Measurements from ENCODE around the gene AMDHD2. TPM values are rescaled to one million over a fixed set of nuclear protein-coding genes. Genes with fewer than 3 reads are reported as not detected.

AMDHD2 gene
- total RNA-seq, 2 experiments from 2014 or later, result 51.8 to 59.7 TPM

DNA sequence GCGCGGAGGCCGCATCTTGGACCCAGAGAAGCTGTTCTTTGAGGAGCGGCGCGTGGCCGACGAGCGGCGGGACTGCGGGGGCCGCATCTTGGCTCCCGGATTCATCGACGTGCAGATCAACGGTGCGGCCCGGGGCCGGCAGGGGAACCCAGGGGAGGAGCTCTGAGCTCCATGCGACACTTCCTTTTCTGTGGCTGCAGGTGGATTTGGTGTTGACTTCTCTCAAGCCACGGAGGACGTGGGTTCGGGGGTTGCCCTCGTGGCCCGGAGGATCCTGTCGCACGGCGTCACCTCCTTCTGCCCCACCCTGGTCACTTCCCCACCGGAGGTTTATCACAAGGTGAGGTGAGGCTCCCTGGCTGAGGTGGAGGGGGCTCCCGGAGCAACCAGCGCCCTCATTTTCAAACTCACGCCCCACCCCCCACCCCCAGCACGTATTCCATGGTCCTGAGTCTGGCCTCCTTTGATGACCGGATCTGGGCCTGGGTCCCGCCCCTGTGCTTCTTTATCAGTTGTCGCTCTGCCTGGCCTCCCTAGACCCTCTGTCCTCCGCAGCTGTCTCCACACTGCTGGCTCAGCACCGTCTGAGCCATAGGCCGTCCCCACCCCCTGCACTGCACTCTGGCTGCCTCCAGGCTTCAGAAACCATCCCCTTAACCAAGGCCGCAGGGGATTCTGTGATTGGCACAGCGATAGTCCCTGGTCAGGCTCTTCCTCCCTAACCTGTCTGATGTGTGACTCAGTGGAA lies 787 bp downstream of the AMDHD2 start:
- BruUV-seq (replicated peaks), result no TSS peak
- H3K4me2 ChIP-seq (ENCODE audit: low read length), result peak overlapping the region; percentile 89
- peaks cover 31% of the 10 kb centered on the region; the same call in 1 of the 2 replicates for H3K36me3 ChIP-seq (ENCODE audit: insufficient read depth, low read length)
- H3K27ac ChIP-seq (ENCODE audit: low read depth, low read length, poor library complexity, severe bottlenecking), result peak overlapping the region; percentile 9
- ChIA-PET CTCF (ENCODE audit: unreplicated experiment) (interaction anchor here (0.6 kb wide), 1 partner anchor 373 kb away, joined by 4 read pairs; no protein-coding TSS in a partner anchor), POLR2A (interaction anchor here (1.4 kb wide), 1 partner anchor 12 kb away, joined by 5 read pairs; no protein-coding TSS in a partner anchor)
- H3K79me2 ChIP-seq (ENCODE audit: insufficient read depth, low read depth, low read length), result peaks cover 29% of the 10 kb centered on the region
- H3K9me2 ChIP-seq (ENCODE audit: insufficient read depth, low read length), result no peaks in the 10 kb centered on the region
- no peak overlapping the region for H2AFZ ChIP-seq (ENCODE audit: low read length)
- no peak for TF ChIP-seq EZH2phosphoT487 (IDR thresholded peaks at IDR 0.05; ENCODE audit: borderline replicate concordance, low read depth, low read length)
- TF ChIP-seq, protein P1, sequence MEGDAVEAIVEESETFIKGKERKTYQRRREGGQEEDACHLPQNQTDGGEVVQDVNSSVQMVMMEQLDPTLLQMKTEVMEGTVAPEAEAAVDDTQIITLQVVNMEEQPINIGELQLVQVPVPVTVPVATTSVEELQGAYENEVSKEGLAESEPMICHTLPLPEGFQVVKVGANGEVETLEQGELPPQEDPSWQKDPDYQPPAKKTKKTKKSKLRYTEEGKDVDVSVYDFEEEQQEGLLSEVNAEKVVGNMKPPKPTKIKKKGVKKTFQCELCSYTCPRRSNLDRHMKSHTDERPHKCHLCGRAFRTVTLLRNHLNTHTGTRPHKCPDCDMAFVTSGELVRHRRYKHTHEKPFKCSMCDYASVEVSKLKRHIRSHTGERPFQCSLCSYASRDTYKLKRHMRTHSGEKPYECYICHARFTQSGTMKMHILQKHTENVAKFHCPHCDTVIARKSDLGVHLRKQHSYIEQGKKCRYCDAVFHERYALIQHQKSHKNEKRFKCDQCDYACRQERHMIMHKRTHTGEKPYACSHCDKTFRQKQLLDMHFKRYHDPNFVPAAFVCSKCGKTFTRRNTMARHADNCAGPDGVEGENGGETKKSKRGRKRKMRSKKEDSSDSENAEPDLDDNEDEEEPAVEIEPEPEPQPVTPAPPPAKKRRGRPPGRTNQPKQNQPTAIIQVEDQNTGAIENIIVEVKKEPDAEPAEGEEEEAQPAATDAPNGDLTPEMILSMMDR (conservative IDR thresholded peaks at IDR 0.05; ENCODE audit: low read length), result no peak
- H4K20me1 ChIP-seq (ENCODE audit: insufficient read depth, low read length), result no peaks in the 10 kb centered on the region; the same call in 1 of the 2 replicates
- DNase-seq (ENCODE audit: low spot score), result peak; percentile 57
- intact Hi-C loops (cut with micrococcal nuclease; ENCODE audit: unreplicated experiment), result no loop called here
- H3K9me3 ChIP-seq (ENCODE audit: low read length), result no peaks in the 10 kb centered on the region
- H3K4me1 ChIP-seq (ENCODE audit: insufficient read depth, low read length, poor library complexity, severe bottlenecking), result peaks cover 24% of the 10 kb centered on the region
- peak overlapping the region; percentile 85 for H3K4me3 ChIP-seq (ENCODE audit: low read depth, low read length, poor library complexity, severe bottlenecking)

DNA sequence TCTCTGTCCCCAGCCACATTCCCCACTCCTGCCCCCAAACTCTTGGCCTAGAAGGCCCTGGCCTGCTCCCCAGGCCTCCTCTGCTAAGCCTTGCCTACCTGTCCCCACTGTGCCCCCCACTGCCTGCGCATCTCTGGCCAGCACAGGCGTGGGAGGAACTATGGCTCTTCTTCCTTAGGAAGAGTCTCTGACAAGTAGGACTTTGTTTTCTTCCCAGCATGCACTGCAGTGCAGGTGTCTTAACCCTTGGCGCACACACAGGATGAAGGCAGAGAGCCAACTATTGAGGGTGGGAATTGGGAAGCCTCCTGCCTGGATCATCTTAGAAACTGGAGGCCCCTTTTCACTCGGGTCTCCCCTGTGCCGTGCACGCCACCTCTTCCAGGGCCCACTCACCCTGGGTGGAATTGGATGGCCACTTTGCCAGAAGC lies 3.6 kb downstream of the AMDHD2 start:
- ChIA-PET POLR2A (no interaction called here), CTCF (ENCODE audit: unreplicated experiment) (no interaction called here)
- no peaks in the 10 kb centered on the region for H3K9me2 ChIP-seq (ENCODE audit: insufficient read depth, low read length)
- H3K9me3 ChIP-seq (ENCODE audit: low read length), result no peaks in the 10 kb centered on the region
- no peak overlapping the region for H3K4me3 ChIP-seq (ENCODE audit: low read depth, low read length, poor library complexity, severe bottlenecking)
- no peak overlapping the region for H3K27ac ChIP-seq (ENCODE audit: low read depth, low read length, poor library complexity, severe bottlenecking)
- TF ChIP-seq, protein P1 (conservative IDR thresholded peaks at IDR 0.05; ENCODE audit: low read length), result no peak
- no peak for TF ChIP-seq EZH2phosphoT487 (IDR thresholded peaks at IDR 0.05; ENCODE audit: borderline replicate concordance, low read depth, low read length)
- H3K4me1 ChIP-seq (ENCODE audit: insufficient read depth, low read length, poor library complexity, severe bottlenecking), result peaks cover 13% of the 10 kb centered on the region
- H3K36me3 ChIP-seq (ENCODE audit: insufficient read depth, low read length), result peaks cover 33% of the 10 kb centered on the region
- H3K4me2 ChIP-seq (ENCODE audit: low read length), result no peak overlapping the region
- H4K20me1 ChIP-seq (ENCODE audit: insufficient read depth, low read length), result no peaks in the 10 kb centered on the region
- no peak for DNase-seq (ENCODE audit: low spot score)
- intact Hi-C loops (cut with micrococcal nuclease; ENCODE audit: unreplicated experiment), result no loop called here
- H3K79me2 ChIP-seq (ENCODE audit: insufficient read depth, low read depth, low read length), result peaks cover 4% of the 10 kb centered on the region; the same call in 1 of the 2 replicates
- no TSS peak for BruUV-seq (replicated peaks)
- no peak overlapping the region for H2AFZ ChIP-seq (ENCODE audit: low read length)

DNA sequence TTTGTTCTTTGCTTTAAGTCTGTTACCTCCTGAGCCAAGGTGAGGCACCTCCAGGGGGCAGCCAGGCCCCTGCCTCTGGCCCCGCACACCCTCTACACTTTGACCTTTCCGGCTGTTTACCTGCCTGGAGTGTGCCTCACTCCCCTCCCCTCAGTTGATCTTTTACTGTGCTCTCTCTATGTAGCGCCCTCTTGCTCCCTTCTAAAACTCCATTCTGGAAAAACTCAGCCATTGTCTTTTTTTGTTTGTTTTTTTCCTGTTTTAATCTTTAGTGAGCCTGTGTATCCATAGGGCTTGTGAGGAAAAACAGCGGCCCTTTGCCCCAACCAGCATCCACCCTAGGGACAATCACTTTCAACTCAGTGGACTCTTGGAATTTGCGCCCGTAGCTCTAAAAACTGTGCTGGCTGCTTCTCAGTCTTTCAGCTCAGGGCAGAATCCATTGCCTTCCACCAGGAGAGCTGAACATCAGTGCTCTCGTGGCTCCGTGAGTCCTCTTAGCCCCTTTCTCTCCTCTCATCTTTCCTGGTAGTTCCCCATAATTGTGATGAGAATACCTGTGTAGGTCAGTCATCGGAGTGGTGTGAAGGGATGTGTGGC lies 4.3 kb downstream of the AMDHD2 start:
- Histone ChIP-seq H3K4me3 (ENCODE audit: low read depth, low read length, poor library complexity, severe bottlenecking) (no peak overlapping the region), H3K9me2 (ENCODE audit: insufficient read depth, low read length) (no peaks in the 10 kb centered on the region), H3K9me3 (ENCODE audit: low read length) (no peaks in the 10 kb centered on the region), H3K79me2 (ENCODE audit: insufficient read depth, low read depth, low read length) (peaks cover 4% of the 10 kb centered on the region; the same call in 1 of the 2 replicates), H4K20me1 (ENCODE audit: insufficient read depth, low read length) (no peaks in the 10 kb centered on the region), H3K4me2 (ENCODE audit: low read length) (no peak overlapping the region), H3K4me1 (ENCODE audit: insufficient read depth, low read length, poor library complexity, severe bottlenecking) (peaks cover 12% of the 10 kb centered on the region), H2AFZ (ENCODE audit: low read length) (no peak overlapping the region), H3K27ac (ENCODE audit: low read depth, low read length, poor library complexity, severe bottlenecking) (no peak overlapping the region), H3K36me3 (ENCODE audit: insufficient read depth, low read length) (peaks cover 35% of the 10 kb centered on the region)
- POLR2A ChIA-PET, result no interaction called here
- no peak for DNase-seq (ENCODE audit: low spot score)
- CTCF ChIA-PET (ENCODE audit: unreplicated experiment), result no interaction called here
- intact Hi-C loops (cut with micrococcal nuclease; ENCODE audit: unreplicated experiment), result no loop called here
- TF ChIP-seq EZH2phosphoT487 (IDR thresholded peaks at IDR 0.05; ENCODE audit: borderline replicate concordance, low read depth, low read length), result no peak
- TF ChIP-seq, protein P1 (conservative IDR thresholded peaks at IDR 0.05; ENCODE audit: low read length), result no peak
- BruUV-seq (replicated peaks), result no TSS peak
